Esophagus muscularis mucosa (tissue), 4 donors: ENCODE measurements around the gene STIL. TPM values are rescaled to one million over a fixed set of nuclear protein-coding genes. Genes with fewer than 3 reads are reported as not detected.
"Not testable (repeated sequence)": the region's sequence is repeated elsewhere in the genome, so short reads cannot be mapped to it uniquely, and the experiment has no call there.

Source experiments
- DNase-seq: peaks from one replicate; pipeline ENCODE4 v3.0.0-alpha.2; 2017; ENCODE audit errors: extremely low spot score
- H3K27ac ChIP-seq, 4 donors: fragments of 200-600 bp; sonication (generic); replicated peaks in 1 of 4; 1 replicate in 3 of 4; 2 replicates in 1 of 4; pipeline ENCODE4 v1.5.1; 2016 to 2019; ENCODE audit warnings: mild to moderate bottlenecking in 1 of 4
- H3K27me3 ChIP-seq, 4 donors: fragments of 200-600 bp; sonication (generic); one replicate each; pipeline versions ENCODE4 v1.5.1 to v1.6.0; 2016 to 2019
- H3K36me3 ChIP-seq, 4 donors: fragments of 200-600 bp; sonication (generic); one replicate each; pipeline ENCODE4 v1.5.1; 2016 to 2019
- H3K4me1 ChIP-seq, 4 donors: fragments of 200-600 bp; sonication (generic); one replicate each; pipeline ENCODE4 v1.5.1; 2016 to 2019
- H3K4me3 ChIP-seq, 4 donors: fragments of 200-600 bp; sonication (generic); 1 replicate in 2 of 4; 2 replicates in 2 of 4; pipeline ENCODE4 v1.5.1; 2016 to 2019; ENCODE audit warnings: mild to moderate bottlenecking in 4 of 4, moderate library complexity in 1 of 4
- H3K9me3 ChIP-seq, 4 donors: fragments of 200-600 bp; sonication (generic); 1 replicate in 3 of 4; 2 replicates in 1 of 4; pipeline ENCODE4 v1.5.1; 2016 to 2019
- CTCF ChIP-seq, 3 experiments: fragments of 200-600 bp in 2 of 3; fragments of 450-650 bp in 1 of 3; sonication (generic) in 2 of 3; IDR thresholded peaks; one replicate each; pipeline ENCODE4 v1.5.1; 2017 to 2019; ENCODE audit warnings: antibody characterized with exemption in 3 of 3, mild to moderate bottlenecking in 2 of 3, moderate library complexity in 1 of 3
- EP300 ChIP-seq: sonication (generic); formaldehyde crosslinking; IDR thresholded peaks from one replicate; pipeline ENCODE4 v1.6.1; 2017; ENCODE audit warnings: antibody characterized with exemption
- POLR2A ChIP-seq: fragments of 450-650 bp; IDR thresholded peaks from one replicate; pipeline ENCODE4 v1.6.1; 2017; ENCODE audit warnings: antibody characterized with exemption, moderate library complexity, mild to moderate bottlenecking, low read depth
- POLR2AphosphoS5 ChIP-seq, 2 donors: sonication (generic); formaldehyde crosslinking; IDR thresholded peaks; one replicate each; pipeline ENCODE4 v1.6.1; 2017; ENCODE audit warnings: antibody characterized with exemption in 2 of 2
- WGBS: methylation state at CpG from one replicate; pipeline ENCODE4 v1.1.5; 2018; 5-methylcytosine and 5-hydroxymethylcytosine counted together
- intact Hi-C: fragments of 100-400 bp; cut with DNase I; formaldehyde crosslinking; loops from one replicate; pipeline ENCODE4 v1.15.1; 2023
- total RNA-seq, 4 donors: library from RNA; depleted of rRNA; stranded (reverse); fragments of >200 nt; gene quantifications; one replicate each; pipeline versions ENCODE4 v1.1.0 to v1.2.1, GENCODE V29; 2016

The STIL gene
- total RNA-seq, 4 donors from 2014 or later: 0.06 to 2.5 (median 0.78) TPM

DNA sequence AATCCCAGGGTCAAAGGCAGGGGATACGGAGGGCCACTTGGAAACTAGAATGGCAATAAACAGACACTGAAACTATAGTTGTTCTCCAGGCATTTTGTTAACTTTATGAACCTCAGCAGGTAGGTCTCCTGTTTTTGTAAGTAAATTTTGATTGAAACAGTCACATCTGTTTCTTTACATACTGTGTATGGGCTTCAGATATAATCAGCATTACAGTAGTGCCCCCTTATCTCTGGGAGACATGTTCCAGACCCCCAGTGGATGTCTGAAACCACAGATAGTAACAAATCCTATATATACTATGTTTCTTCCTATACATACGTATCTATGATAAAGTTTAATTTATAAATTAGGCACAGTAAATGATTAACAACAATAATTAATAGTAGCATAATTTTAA, 11.5 kb downstream of the STIL start:
- H3K27ac ChIP-seq: no peak overlapping the region
- peaks cover 0 to 7% (median 1%) of the 10 kb centered on the region in 4 donors for H3K4me1 ChIP-seq
- H3K27me3 ChIP-seq: no peaks in the 10 kb centered on the region
- no peak for DNase-seq
- no peak overlapping the region for H3K4me3 ChIP-seq
- TF ChIP-seq CTCF (IDR thresholded peaks at IDR 0.05): no peak
- H3K36me3 ChIP-seq: peaks cover 0 to 7% (median 1%) of the 10 kb centered on the region in 4 donors
- WGBS: 96% methylated on average over 2 of the region's 2 CpGs
- intact Hi-C loops: no loop called here
- no peaks in the 10 kb centered on the region for H3K9me3 ChIP-seq

GRCh38 chr1:47298025-47298699, 15.8 kb downstream of the STIL start:
- Histone ChIP-seq H3K4me3 (no peak overlapping the region), H3K4me1 (peaks cover 0 to 7% (median 2%) of the 10 kb centered on the region in 4 donors), H3K9me3 (no peaks in the 10 kb centered on the region), H3K27ac (peak overlapping the region in 3 of 4 donors; percentile 16 to 40 (median 34)), H3K27me3 (no peaks in the 10 kb centered on the region), H3K36me3 (peaks cover 0 to 7% (median 0%) of the 10 kb centered on the region in 4 donors)
- TF ChIP-seq CTCF (IDR thresholded peaks at IDR 0.05) (no peak), POLR2A (no peak), POLR2AphosphoS5 (IDR thresholded peaks at IDR 0.05) (no peak), EP300 (no peak)
- intact Hi-C loops: no loop called here
- no peak for DNase-seq

DNA sequence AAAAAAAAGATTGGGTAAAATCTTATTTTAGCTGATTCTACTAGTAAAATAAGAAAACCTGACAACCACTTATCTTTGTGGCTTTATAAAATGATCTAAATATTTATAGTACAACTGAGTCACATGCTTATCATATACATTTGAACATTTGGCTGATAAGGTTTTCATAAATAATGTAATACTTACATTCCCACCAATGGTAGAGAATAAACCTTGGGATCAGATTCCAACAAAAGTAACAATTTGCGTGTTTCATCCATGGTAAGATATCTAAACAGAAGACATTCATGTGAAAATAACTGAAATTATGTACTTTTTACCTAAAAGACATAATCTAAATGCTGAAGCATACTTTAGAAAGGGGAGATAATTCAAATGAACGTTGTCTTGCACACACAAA, 18.4 kb downstream of the STIL start:
- no peak overlapping the region for H3K4me3 ChIP-seq
- no peak for TF ChIP-seq POLR2A
- TF ChIP-seq EP300: no peak
- TF ChIP-seq CTCF (IDR thresholded peaks at IDR 0.05): no peak
- TF ChIP-seq POLR2AphosphoS5 (IDR thresholded peaks at IDR 0.05): no peak
- H3K36me3 ChIP-seq: no peaks in the 10 kb centered on the region
- H3K4me1 ChIP-seq: peaks cover 0 to 7% (median 2%) of the 10 kb centered on the region in 4 donors
- no peak overlapping the region for H3K27ac ChIP-seq
- intact Hi-C loops: no loop called here
- no peaks in the 10 kb centered on the region for H3K27me3 ChIP-seq
- no peak for DNase-seq
- 88% methylated on average over 2 of the region's 2 CpGs for WGBS
- no peaks in the 10 kb centered on the region for H3K9me3 ChIP-seq

GRCh38 chr1:47294863-47295262, 19.1 kb downstream of the STIL start:
- H3K4me3 ChIP-seq, H3K9me3 ChIP-seq, H3K36me3 ChIP-seq, H3K27me3 ChIP-seq, H3K27ac ChIP-seq, DNase-seq, intact Hi-C loops, H3K4me1 ChIP-seq: not testable (repeated sequence)
- 97% methylated on average over 6 of the region's 6 CpGs for WGBS

- H3K9me3 ChIP-seq, H3K4me3 ChIP-seq, H3K27ac ChIP-seq, intact Hi-C loops, DNase-seq, H3K27me3 ChIP-seq, H3K4me1 ChIP-seq, H3K36me3 ChIP-seq: not testable (repeated sequence)
- 89% methylated on average over 4 of the region's 4 CpGs for whole genome bisulfite sequencing
These were observed 25.8 kb downstream of the STIL start for GRCh38 chr1:47288116-47288515.

DNA sequence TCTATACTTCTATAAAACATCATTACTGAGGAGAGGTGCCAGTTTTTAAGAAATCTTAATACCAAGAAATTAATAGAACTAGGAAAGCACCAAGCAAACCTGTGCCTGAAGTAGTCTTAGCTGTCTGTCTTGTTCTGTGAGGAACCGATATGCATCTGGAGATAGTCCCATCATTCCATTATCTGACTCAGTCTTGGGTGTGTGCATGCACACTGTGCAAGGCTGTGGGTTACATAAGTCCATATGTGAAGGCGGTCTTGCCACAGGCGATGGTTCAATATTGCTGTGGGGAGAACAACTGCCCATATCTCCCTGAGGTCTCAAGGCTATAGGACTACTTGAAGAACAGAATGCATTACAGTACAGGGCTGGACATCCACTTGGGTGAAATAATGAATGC, 33.8 kb downstream of the STIL start:
- peaks cover 0 to 7% (median 0%) of the 10 kb centered on the region in 4 donors for H3K36me3 ChIP-seq
- no peak overlapping the region for H3K4me3 ChIP-seq
- intact Hi-C loops: no loop called here
- no peaks in the 10 kb centered on the region for H3K27me3 ChIP-seq
- 98% methylated on average over 3 of the region's 3 CpGs for WGBS
- no peak for TF ChIP-seq POLR2A
- TF ChIP-seq EP300: no peak
- TF ChIP-seq CTCF (IDR thresholded peaks at IDR 0.05): no peak
- no peak for TF ChIP-seq POLR2AphosphoS5 (IDR thresholded peaks at IDR 0.05)
- H3K27ac ChIP-seq: no peak overlapping the region
- H3K9me3 ChIP-seq: no peaks in the 10 kb centered on the region
- no peaks in the 10 kb centered on the region for H3K4me1 ChIP-seq
- DNase-seq: no peak
